HCT116 (cell line): ENCODE results near the gene HHAT. TPM values are rescaled to one million over a fixed set of nuclear protein-coding genes. Genes with fewer than 3 reads are reported as not detected.

Experiments used
- ATAC-seq: fragments of 200-7000 bp; cut with Tn5 transposase; 2 replicates; pipeline ENCODE4 v1.9.1; 2020; ENCODE audit warnings: mild to moderate bottlenecking, moderate library complexity
- BruUV-seq: library from RNA; stranded (reverse); fragments of 400-500 nt; replicated peaks from 2 replicates; lab custom pipeline; 2021; lab: Mats Ljungman, UMichigan
- CTCF ChIA-PET: fragments of 300-600 bp; sonication (Branson Sonifier 250); formaldehyde crosslinking; loops from one replicate; lab custom pipeline; 2021; ENCODE audit warnings: antibody characterized with exemption; lab: Charles Lee
- POLR2A ChIA-PET: fragments of 300-600, 350-600 bp; sonication (Branson Sonifier 250); formaldehyde crosslinking; loops from one replicate; lab custom pipeline; 2021; ENCODE audit warnings: antibody characterized with exemption; lab: Charles Lee
- RAD21 ChIA-PET, 2 experiments: fragments of 300-600 bp; sonication (Branson Sonifier 250); formaldehyde crosslinking; loops; one replicate each; lab custom pipeline; 2023; ENCODE audit warnings: low total read pairs in 2 of 2; ENCODE audit not compliant: uncharacterized antibody in 2 of 2, unreplicated experiment in 2 of 2, low non-redundant PET in 1 of 2; lab: Charles Lee
- DNase-seq: peaks from one replicate; pipeline ENCODE4 v3.0.0-alpha.2; 2010; ENCODE audit warnings: low read depth, low spot score
- H2AFZ ChIP-seq: fragments of 200-600 bp; shearing (Covaris generic), sonication (generic); 2 replicates; pipeline ENCODE4 v1.6.1; 2017; ENCODE audit warnings: low read depth, mixed run types, mixed read lengths, antibody characterized with exemption, low read length; ENCODE audit not compliant: poor library complexity, severe bottlenecking
- H3K27ac ChIP-seq: 2 replicates; pipeline ENCODE4 v1.5.1; 2012; ENCODE audit warnings: low read depth, low read length
- H3K27me3 ChIP-seq: fragments of 200-600 bp; sonication (generic); 2 replicates; pipeline ENCODE4 v1.6.1; 2016; ENCODE audit warnings: mixed run types, low read length, mixed read lengths; ENCODE audit not compliant: insufficient read depth
- H3K36me3 ChIP-seq, 2 experiments: fragments of 200-500 bp in 1 of 2; fragments of 200-600 bp in 1 of 2; sonication (Bioruptor generic) in 1 of 2; sonication (generic) in 1 of 2; 2 replicates each; pipeline versions ENCODE4 v1.5.1 to v1.6.1; 2014 to 2016; ENCODE audit warnings: low read length in 2 of 2, inconsistent platforms in 1 of 2, mixed read lengths in 1 of 2, mixed run types in 1 of 2; ENCODE audit not compliant: insufficient read depth in 2 of 2, control insufficient read depth in 1 of 2
- H3K4me1 ChIP-seq, 2 experiments: fragments of 200-600 bp in 1 of 2; sonication (generic) in 1 of 2; 2 replicates each; pipeline versions ENCODE4 v1.5.1 to v1.6.1; 2012 to 2017; ENCODE audit warnings: low read length in 2 of 2, inconsistent platforms in 1 of 2, mild to moderate bottlenecking in 1 of 2, mixed read lengths in 1 of 2, mixed run types in 1 of 2, moderate library complexity in 1 of 2; ENCODE audit not compliant: insufficient read depth in 2 of 2, control insufficient read depth in 1 of 2
- H3K4me2 ChIP-seq: fragments of 200-600 bp; sonication (generic); 2 replicates; pipeline ENCODE4 v1.6.1; 2017; ENCODE audit warnings: mixed run types, low read length, mixed read lengths
- H3K4me3 ChIP-seq, 2 experiments: fragments of 200-600 bp in 1 of 2; sonication (generic) in 1 of 2; replicated peaks in 1 of 2; 2 replicates each; pipeline ENCODE4 v1.5.1; 2011 to 2016; ENCODE audit warnings: low read length in 2 of 2, control low read depth in 1 of 2, low read depth in 1 of 2, mild to moderate bottlenecking in 1 of 2, mixed read lengths in 1 of 2, mixed run types in 1 of 2
- H3K79me2 ChIP-seq: fragments of 200-600 bp; sonication (generic); 2 replicates; pipeline ENCODE4 v1.6.1; 2017; ENCODE audit warnings: mild to moderate bottlenecking, mixed run types, low read length, moderate library complexity, mixed read lengths; ENCODE audit not compliant: insufficient read depth
- H3K9ac ChIP-seq: fragments of 200-600 bp; sonication (generic); 2 replicates; pipeline ENCODE4 v1.6.1; 2016; ENCODE audit warnings: low read length, mixed read lengths
- H3K9me2 ChIP-seq: fragments of 200-600 bp; sonication (generic), shearing (Covaris generic); 2 replicates; pipeline ENCODE4 v1.6.1; 2017; ENCODE audit warnings: mixed run types, mild to moderate bottlenecking, moderate library complexity; ENCODE audit not compliant: insufficient read depth
- H3K9me3 ChIP-seq, 2 experiments: fragments of 200-500 bp in 1 of 2; fragments of 200-600 bp in 1 of 2; sonication (Bioruptor generic) in 1 of 2; sonication (generic) in 1 of 2; 2 replicates each; pipeline ENCODE4 v1.6.1; 2014 to 2017; ENCODE audit warnings: low read length in 2 of 2, mixed read lengths in 2 of 2, inconsistent platforms in 1 of 2, low read depth in 1 of 2, mild to moderate bottlenecking in 1 of 2, mixed run types in 1 of 2, moderate library complexity in 1 of 2; ENCODE audit not compliant: control insufficient read depth in 1 of 2, insufficient read depth in 1 of 2
- H4K20me1 ChIP-seq: fragments of 200-600 bp; sonication (generic), shearing (Covaris generic); 2 replicates; pipeline ENCODE4 v1.6.1; 2017; ENCODE audit warnings: mixed run types, mild to moderate bottlenecking, moderate library complexity; ENCODE audit not compliant: insufficient read depth
- ELF1 ChIP-seq: IDR thresholded peaks from 2 replicates; pipeline ENCODE4 v1.6.1; 2012; ENCODE audit warnings: low read depth, borderline replicate concordance
- EZH2 ChIP-seq: fragments of 200-600 bp; sonication (generic); IDR thresholded peaks from 2 replicates; pipeline ENCODE4 v1.6.1; 2017; ENCODE audit warnings: antibody characterized with exemption, mixed run types
- EZH2phosphoT487 ChIP-seq: fragments of 200-600 bp; IDR thresholded peaks from 2 replicates; pipeline ENCODE4 v1.6.1; 2018; ENCODE audit warnings: antibody characterized with exemption, borderline replicate concordance
- FOSL1 ChIP-seq: IDR thresholded peaks from 2 replicates; pipeline ENCODE4 v1.6.1; 2012; ENCODE audit warnings: low read depth
- JUND ChIP-seq: IDR thresholded peaks from 2 replicates; pipeline ENCODE4 v1.6.1; 2012
- SIN3A ChIP-seq: IDR thresholded peaks from 2 replicates; pipeline ENCODE4 v1.6.1; 2012; ENCODE audit warnings: low read depth
- SP1 ChIP-seq: IDR thresholded peaks from 2 replicates; pipeline ENCODE4 v1.6.1; 2012; ENCODE audit warnings: low read depth
- TCF7L2 ChIP-seq: IDR thresholded peaks from 2 replicates; pipeline ENCODE4 v1.7.0; 2011; ENCODE audit warnings: borderline replicate concordance, inconsistent platforms; ENCODE audit not compliant: insufficient read depth, insufficient read length; ENCODE audit errors: extremely low read depth
- ZNF274 ChIP-seq: fragments of 200-500 bp; sonication (Bioruptor generic); IDR thresholded peaks from 2 replicates; pipeline ENCODE4 v1.6.1; 2014; ENCODE audit warnings: mild to moderate bottlenecking, low read depth, low read length, inconsistent platforms
- intact Hi-C: fragments of 100-400 bp; cut with micrococcal nuclease; formaldehyde crosslinking; loops from 2 replicates; pipeline ENCODE4 v1.10.0; 2022
- total RNA-seq: library from RNA; stranded (reverse); gene quantifications from one replicate; pipeline ENCODE4 v1.2.1, GENCODE V29; 2021; ENCODE audit not compliant: unreplicated experiment
- TF ChIP-seq, protein P1 (sequence below): IDR thresholded peaks from 2 replicates; pipeline ENCODE4 v1.6.1; 2012; ENCODE audit warnings: low read depth

HHAT gene
- total RNA-seq, 1 experiment from 2014 or later: 2.7 TPM

- H3K27ac ChIP-seq: no peak overlapping the region
- no TSS peak for BruUV-seq
Measured at GRCh38 chr1:210724768-210725167, 396.1 kb downstream of the HHAT start.

More at GRCh38 chr1:210724768-210725167, 396.1 kb downstream of the HHAT start:
- no peak overlapping the region for H2AFZ ChIP-seq
- H3K36me3 ChIP-seq: no peaks in the 10 kb centered on the region
- no peaks in the 10 kb centered on the region for H3K4me1 ChIP-seq
- intact Hi-C loops: no loop called here
- no peaks in the 10 kb centered on the region for H3K79me2 ChIP-seq
- H3K9ac ChIP-seq: no peak overlapping the region
- POLR2A ChIA-PET: no interaction called here
- TF ChIP-seq SIN3A (no peak), JUND (no peak), ELF1 (no peak), TCF7L2 (no peak), EZH2phosphoT487 (no peak), EZH2 (no peak), FOSL1 (no peak), ZNF274 (no peak), SP1 (no peak)
- TF ChIP-seq, protein P1, sequence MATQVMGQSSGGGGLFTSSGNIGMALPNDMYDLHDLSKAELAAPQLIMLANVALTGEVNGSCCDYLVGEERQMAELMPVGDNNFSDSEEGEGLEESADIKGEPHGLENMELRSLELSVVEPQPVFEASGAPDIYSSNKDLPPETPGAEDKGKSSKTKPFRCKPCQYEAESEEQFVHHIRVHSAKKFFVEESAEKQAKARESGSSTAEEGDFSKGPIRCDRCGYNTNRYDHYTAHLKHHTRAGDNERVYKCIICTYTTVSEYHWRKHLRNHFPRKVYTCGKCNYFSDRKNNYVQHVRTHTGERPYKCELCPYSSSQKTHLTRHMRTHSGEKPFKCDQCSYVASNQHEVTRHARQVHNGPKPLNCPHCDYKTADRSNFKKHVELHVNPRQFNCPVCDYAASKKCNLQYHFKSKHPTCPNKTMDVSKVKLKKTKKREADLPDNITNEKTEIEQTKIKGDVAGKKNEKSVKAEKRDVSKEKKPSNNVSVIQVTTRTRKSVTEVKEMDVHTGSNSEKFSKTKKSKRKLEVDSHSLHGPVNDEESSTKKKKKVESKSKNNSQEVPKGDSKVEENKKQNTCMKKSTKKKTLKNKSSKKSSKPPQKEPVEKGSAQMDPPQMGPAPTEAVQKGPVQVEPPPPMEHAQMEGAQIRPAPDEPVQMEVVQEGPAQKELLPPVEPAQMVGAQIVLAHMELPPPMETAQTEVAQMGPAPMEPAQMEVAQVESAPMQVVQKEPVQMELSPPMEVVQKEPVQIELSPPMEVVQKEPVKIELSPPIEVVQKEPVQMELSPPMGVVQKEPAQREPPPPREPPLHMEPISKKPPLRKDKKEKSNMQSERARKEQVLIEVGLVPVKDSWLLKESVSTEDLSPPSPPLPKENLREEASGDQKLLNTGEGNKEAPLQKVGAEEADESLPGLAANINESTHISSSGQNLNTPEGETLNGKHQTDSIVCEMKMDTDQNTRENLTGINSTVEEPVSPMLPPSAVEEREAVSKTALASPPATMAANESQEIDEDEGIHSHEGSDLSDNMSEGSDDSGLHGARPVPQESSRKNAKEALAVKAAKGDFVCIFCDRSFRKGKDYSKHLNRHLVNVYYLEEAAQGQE: no peak
- CTCF ChIA-PET: no interaction called here
- H3K9me3 ChIP-seq: no peaks in the 10 kb centered on the region
- RAD21 ChIA-PET: no interaction called here
- ATAC-seq: no peak
- peaks cover 2% of the 10 kb centered on the region for H3K27me3 ChIP-seq
- H3K9me2 ChIP-seq: no peaks in the 10 kb centered on the region
- DNase-seq: no peak
- no peak overlapping the region for H3K4me2 ChIP-seq
- no peaks in the 10 kb centered on the region; the same call in 1 of the 2 replicates for H4K20me1 ChIP-seq
- H3K4me3 ChIP-seq: no peak overlapping the region

Other genes starting within 250 kb of the HHAT start
- gene SERTAD4, start 96.1 kb upstream of the HHAT start, total RNA-seq: 0.07 TPM